K562 (cell line): Measurements from ENCODE around the gene EFHC1. TPM values are rescaled to one million over a fixed set of nuclear protein-coding genes. Genes with fewer than 3 reads are reported as not detected.

Experiments used
- ARID1B ChIP-seq: fragments of 450-650 bp; IDR thresholded peaks from 2 replicates; pipeline ENCODE4 v1.6.1; 2016; ENCODE audit warnings: antibody characterized with exemption, mild to moderate bottlenecking, inconsistent platforms
- ATF7 ChIP-seq: fragments of 450-650 bp; IDR thresholded peaks from 2 replicates; pipeline ENCODE4 v1.7.1; 2014; ENCODE audit warnings: mild to moderate bottlenecking, moderate library complexity
- BHLHE40 ChIP-seq: IDR thresholded peaks from 2 replicates; pipeline ENCODE4 v1.6.1; 2011; ENCODE audit warnings: low read length, improper control_type of control experiment
- CBX1 ChIP-seq: sonication (generic); IDR thresholded peaks from 2 replicates; pipeline ENCODE4 v1.6.1; 2016; ENCODE audit warnings: antibody characterized with exemption, low read depth, mild to moderate bottlenecking
- ELK3 ChIP-seq: fragments of 450-650 bp; formaldehyde crosslinking; IDR thresholded peaks from 2 replicates; pipeline ENCODE4 v1.4.0; 2020; ENCODE audit warnings: mild to moderate bottlenecking
- ETV6 ChIP-seq, 3 experiments: fragments of 150-350 bp in 1 of 3; sonication (generic) in 1 of 3; formaldehyde crosslinking in 1 of 3; IDR thresholded peaks; 2 replicates each; pipeline versions ENCODE4 v1.6.1 to v1.8.0; 2014 to 2022; ENCODE audit warnings: borderline replicate concordance in 2 of 3, low read depth in 2 of 3, antibody characterized with exemption in 1 of 3, low read length in 1 of 3, mild to moderate bottlenecking in 1 of 3, missing genetic modification reagents in 1 of 3
- HDAC1 ChIP-seq, 2 experiments: fragments of 450-650 bp; IDR thresholded peaks; 2 replicates each; pipeline ENCODE4 v1.6.1; 2016 to 2017; ENCODE audit warnings: inconsistent platforms in 1 of 2, mild to moderate bottlenecking in 1 of 2, moderate library complexity in 1 of 2
- HES1 ChIP-seq: fragments of 450-650 bp; IDR thresholded peaks from 2 replicates; pipeline ENCODE4 v1.6.1; 2016; ENCODE audit warnings: low read depth, mild to moderate bottlenecking, moderate library complexity
- MCM7 ChIP-seq, 2 experiments: fragments of 450-650 bp; IDR thresholded peaks; 2 replicates each; pipeline ENCODE4 v1.6.1; 2016 to 2018
- MEF2D ChIP-seq: conservative IDR thresholded peaks from 2 replicates; pipeline ENCODE4 v1.6.1; 2016; ENCODE audit warnings: low read depth, missing genetic modification characterization, missing compliant biosample characterization
- NFIC ChIP-seq: fragments of 450-650 bp; IDR thresholded peaks from 2 replicates; pipeline ENCODE4 v1.6.1; 2017; ENCODE audit warnings: mild to moderate bottlenecking, inconsistent platforms
- NFYB ChIP-seq: IDR thresholded peaks from 2 replicates; pipeline ENCODE4 v1.6.1; 2011; ENCODE audit warnings: mild to moderate bottlenecking, moderate library complexity; ENCODE audit not compliant: insufficient read length; ENCODE audit errors: extremely low read depth
- PATZ1 ChIP-seq: fragments of 250-450 bp; sonication (Bioruptor Pico); IDR thresholded peaks from 2 replicates; pipeline ENCODE4 v1.5.0; 2020; ENCODE audit warnings: mild to moderate bottlenecking, borderline replicate concordance
- PHTF2 ChIP-seq: fragments of 250-450 bp; sonication (Bioruptor Pico); IDR thresholded peaks from 2 replicates; pipeline ENCODE4 v1.5.0; 2021; ENCODE audit warnings: mild to moderate bottlenecking
- SNIP1 ChIP-seq: fragments of 450-650 bp; IDR thresholded peaks from 2 replicates; pipeline ENCODE4 v1.7.1; 2017; ENCODE audit warnings: low read depth, mild to moderate bottlenecking
- SP1 ChIP-seq: sonication (generic); formaldehyde crosslinking; IDR thresholded peaks from 2 replicates; pipeline ENCODE4 v1.8.1; 2022; ENCODE audit warnings: mild to moderate bottlenecking, missing genetic modification reagents
- SRF ChIP-seq, 2 experiments: fragments of 250-450, 450-650 bp in 1 of 2; sonication (Bioruptor Pico) in 1 of 2; sonication (generic) in 1 of 2; formaldehyde crosslinking; IDR thresholded peaks; 2 replicates each; pipeline versions ENCODE4 v1.5.0 to v1.5.1; 2020 to 2022; ENCODE audit warnings: mild to moderate bottlenecking in 1 of 2, missing genetic modification reagents in 1 of 2
- TAF15 ChIP-seq: fragments of 200-400 bp; formaldehyde crosslinking; IDR thresholded peaks from 2 replicates; pipeline ENCODE4 v1.6.1; 2017; ENCODE audit warnings: mild to moderate bottlenecking, low read depth, low read length, moderate library complexity
- TBP ChIP-seq: optimal IDR thresholded peaks from 2 replicates; pipeline ENCODE3; 2011; ENCODE audit warnings: low read depth, low read length, improper control_type of control experiment
- TRIM24 ChIP-seq, 2 experiments: fragments of 450-650 bp; IDR thresholded peaks; 2 replicates each; pipeline ENCODE4 v1.6.1; 2016
- ZFP1 ChIP-seq: fragments of 450-650 bp; formaldehyde crosslinking; IDR thresholded peaks from 2 replicates; pipeline ENCODE4 v1.4.0; 2020; ENCODE audit warnings: mild to moderate bottlenecking, mixed read lengths
- ZNF133 ChIP-seq: fragments of 250-450 bp; sonication (Bioruptor Pico); IDR thresholded peaks from 2 replicates; pipeline ENCODE4 v1.4.0; 2020; ENCODE audit warnings: mild to moderate bottlenecking
- ZNF140 ChIP-seq: fragments of 250-450 bp; sonication (Bioruptor Pico); IDR thresholded peaks from 2 replicates; pipeline ENCODE4 v1.8.0; 2021; ENCODE audit warnings: moderate library complexity, mild to moderate bottlenecking, inconsistent platforms
- ZNF316 ChIP-seq: fragments of 450-650 bp; IDR thresholded peaks from 2 replicates; pipeline ENCODE4 v1.6.1; 2016
- ZNF347 ChIP-seq: fragments of 450-650 bp; formaldehyde crosslinking; IDR thresholded peaks from 2 replicates; pipeline ENCODE4 v1.4.0; 2020; ENCODE audit warnings: low read depth, mild to moderate bottlenecking, moderate library complexity
- ZNF507 ChIP-seq: conservative IDR thresholded peaks from 2 replicates; pipeline ENCODE4 v1.6.1; 2017; ENCODE audit warnings: missing genetic modification characterization, missing compliant biosample characterization
- ZNF699 ChIP-seq: fragments of 250-450 bp; sonication (Bioruptor Pico); IDR thresholded peaks from 2 replicates; pipeline ENCODE4 v1.8.0; 2021; ENCODE audit warnings: mild to moderate bottlenecking, moderate library complexity; ENCODE audit not compliant: insufficient replicate concordance
- polyA plus RNA-seq, 8 experiments: library from polyadenylated mRNA; depleted of rRNA in 4 of 8; stranded (reverse) in 5 of 8; unstranded in 3 of 8; fragments of >200 nt; fragmentation: Nextera tagmentation in 2 of 8; fragmentation: Illumina TruSeq in 1 of 8; extraction: Ambion mirVana in 2 of 8; extraction: Trizol in 1 of 8; gene quantifications; 2 replicates each; pipeline versions ENCODE4 v1.2.1 to v1.2.3, GENCODE V29; 2011 to 2014; ENCODE audit warnings: inconsistent platforms in 1 of 8, missing spikeins in 1 of 8
- total RNA-seq, 7 experiments: library from RNA; depleted of rRNA in 6 of 7; stranded (reverse); fragments of >200 nt in 6 of 7; fragmentation: Illumina TruSeq in 2 of 7; extraction: Trizol in 2 of 7; gene quantifications; 2 replicates each; pipeline versions ENCODE4 v1.2.1 to v1.2.3, GENCODE V29; 2011 to 2021; ENCODE audit warnings: low replicate concordance in 1 of 7

The EFHC1 gene
- total and polyA plus RNA-seq, 9 of the 15 experiments (the other 6 are each of a cell fraction or from before 2014, with no cell fraction given), result 9.5 to 31.0 (median 14.9) TPM

GRCh38 chr6:52503851-52504781 lies 84.0 kb downstream of the EFHC1 start (continued):
- 0 out of 2 replicates have a peak, but pooled peaks have one; percentile 43 for TF ChIP-seq HES1
- no peak for TF ChIP-seq TAF15
- no peak for TF ChIP-seq ZNF699 (CRISPR knock-in tag)
- peak in 1 of 2 experiments; percentile 60; a peak in 1 of 4 replicates for TF ChIP-seq HDAC1 (IDR thresholded peaks at IDR 0.05)
- TF ChIP-seq ZNF347 (CRISPR knock-in tag), result no peak
- no peak for TF ChIP-seq SRF (CRISPR knock-in tag; IDR thresholded peaks at IDR 0.05)
- TF ChIP-seq ATF7, result peak; percentile 91
- peak; percentile 85 for TF ChIP-seq BHLHE40
- peak; percentile 99 for TF ChIP-seq NFIC
- no peak for TF ChIP-seq SNIP1
- TF ChIP-seq ETV6 (IDR thresholded peaks at IDR 0.05; ENCODE audit: borderline replicate concordance in 1 of 2, low read depth in 2 of 2, low read length in 1 of 2), result no peak
- no peak for TF ChIP-seq ETV6 (CRISPR knock-in tag; IDR thresholded peaks at IDR 0.05; ENCODE audit: borderline replicate concordance)
- TF ChIP-seq MEF2D, result 0 out of 2 replicates have a peak, but pooled peaks have one; percentile 29
- no peak for TF ChIP-seq ZNF316
- no peak for TF ChIP-seq NFYB
- TF ChIP-seq PHTF2 (CRISPR knock-in tag), result no peak
- peak; percentile 50 for TF ChIP-seq TBP
- no peak for TF ChIP-seq PATZ1 (CRISPR knock-in tag)
- TF ChIP-seq TRIM24 (IDR thresholded peaks at IDR 0.05), result 0 out of 4 replicates have a peak, but pooled peaks of 1 of the 2 experiments have one; percentile 21
- TF ChIP-seq CBX1, result no peak
- no peak for TF ChIP-seq MCM7 (IDR thresholded peaks at IDR 0.05)
- peak; percentile 46; the same call in 1 of the 2 replicates for TF ChIP-seq SP1 (CRISPR knock-in tag)
- TF ChIP-seq ZNF507 (tag), result no peak
- no peak for TF ChIP-seq ZNF133 (CRISPR knock-in tag)
- TF ChIP-seq ZFP1 (CRISPR knock-in tag), result no peak
- no peak for TF ChIP-seq ELK3 (CRISPR knock-in tag)
- no peak for TF ChIP-seq ZNF140 (CRISPR knock-in tag)
- peak; percentile 85 for TF ChIP-seq ARID1B
